ENCODE data around the gene C4orf33.

- TF ChIP-seq, protein P1, sequence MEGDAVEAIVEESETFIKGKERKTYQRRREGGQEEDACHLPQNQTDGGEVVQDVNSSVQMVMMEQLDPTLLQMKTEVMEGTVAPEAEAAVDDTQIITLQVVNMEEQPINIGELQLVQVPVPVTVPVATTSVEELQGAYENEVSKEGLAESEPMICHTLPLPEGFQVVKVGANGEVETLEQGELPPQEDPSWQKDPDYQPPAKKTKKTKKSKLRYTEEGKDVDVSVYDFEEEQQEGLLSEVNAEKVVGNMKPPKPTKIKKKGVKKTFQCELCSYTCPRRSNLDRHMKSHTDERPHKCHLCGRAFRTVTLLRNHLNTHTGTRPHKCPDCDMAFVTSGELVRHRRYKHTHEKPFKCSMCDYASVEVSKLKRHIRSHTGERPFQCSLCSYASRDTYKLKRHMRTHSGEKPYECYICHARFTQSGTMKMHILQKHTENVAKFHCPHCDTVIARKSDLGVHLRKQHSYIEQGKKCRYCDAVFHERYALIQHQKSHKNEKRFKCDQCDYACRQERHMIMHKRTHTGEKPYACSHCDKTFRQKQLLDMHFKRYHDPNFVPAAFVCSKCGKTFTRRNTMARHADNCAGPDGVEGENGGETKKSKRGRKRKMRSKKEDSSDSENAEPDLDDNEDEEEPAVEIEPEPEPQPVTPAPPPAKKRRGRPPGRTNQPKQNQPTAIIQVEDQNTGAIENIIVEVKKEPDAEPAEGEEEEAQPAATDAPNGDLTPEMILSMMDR (IDR thresholded peaks at IDR 0.05 in 2 of 3, conservative IDR thresholded peaks at IDR 0.05 in 1 of 3; ENCODE audit: borderline replicate concordance in 1 of 3, insufficient read depth in 1 of 3, low read depth in 2 of 3, low read length in 2 of 3): peak in 2 of 3 experiments; percentile 22 to 30; a peak in 3 of 6 replicates
- no peak for TF ChIP-seq POLR2AphosphoS5 (IDR thresholded peaks at IDR 0.05; ENCODE audit: low read depth, low read length)
- no peak for TF ChIP-seq EZH2phosphoT487 (IDR thresholded peaks at IDR 0.05; ENCODE audit: borderline replicate concordance)
- TF ChIP-seq YY1 (IDR thresholded peaks at IDR 0.05; ENCODE audit: extremely low read depth, insufficient replicate concordance, low read depth, low read length): no peak
- no peak for TF ChIP-seq CEBPB (IDR thresholded peaks at IDR 0.05; ENCODE audit: low read depth)
- no peak for TF ChIP-seq JUND (IDR thresholded peaks at IDR 0.05)
- TF ChIP-seq FOSL1 (IDR thresholded peaks at IDR 0.05; ENCODE audit: low read depth): no peak
These were observed 50.7 kb downstream of the C4orf33 start for GRCh38 chr4:129146639-129147038.
